GM23338 (cell line): ENCODE measurements around the gene LMO1. TPM values are rescaled to one million over a fixed set of nuclear protein-coding genes. Genes with fewer than 3 reads are reported as not detected.

Source experiments
- ATAC-seq: fragments of 200-7000 bp; cut with Tn5 transposase; 3 replicates; pipeline ENCODE4 v1.9.1; 2020
- DNase-seq: peaks from one replicate; pipeline ENCODE4 v3.0.0-alpha.2; 2015; ENCODE audit warnings: low spot score
- H2AFZ ChIP-seq: fragments of 200-600 bp; sonication (generic); 2 replicates; pipeline ENCODE4 v1.8.0; 2016; ENCODE audit warnings: antibody characterized with exemption, mild to moderate bottlenecking, moderate library complexity
- H3F3A ChIP-seq: fragments of 200-600 bp; sonication (generic); replicated peaks from 2 replicates; pipeline ENCODE4 v1.8.0; 2017; ENCODE audit warnings: antibody characterized with exemption, mixed run types, low read depth
- H3K27ac ChIP-seq: fragments of 200-600 bp; sonication (generic); 2 replicates; pipeline ENCODE4 v1.6.1; 2016; ENCODE audit warnings: low read depth
- H3K27me3 ChIP-seq: fragments of 200-600 bp; sonication (generic); 2 replicates; pipeline ENCODE4 v1.8.0; 2016; ENCODE audit warnings: mild to moderate bottlenecking, mixed run types, moderate library complexity; ENCODE audit not compliant: insufficient read depth
- H3K36me3 ChIP-seq: fragments of 200-600 bp; sonication (generic); 2 replicates; pipeline ENCODE4 v1.8.0; 2016; ENCODE audit warnings: mild to moderate bottlenecking; ENCODE audit not compliant: insufficient read depth
- H3K4me1 ChIP-seq: fragments of 200-600 bp; sonication (generic); 2 replicates; pipeline ENCODE4 v1.8.0; 2016; ENCODE audit warnings: mild to moderate bottlenecking, moderate library complexity; ENCODE audit not compliant: insufficient read depth
- H3K4me2 ChIP-seq: fragments of 200-600 bp; sonication (generic); 2 replicates; pipeline ENCODE4 v1.7.1; 2017; ENCODE audit warnings: mixed run types
- H3K4me3 ChIP-seq: fragments of 200-600 bp; sonication (generic); 2 replicates; pipeline ENCODE4 v1.6.1; 2016; ENCODE audit warnings: mixed run types
- H3K79me2 ChIP-seq: fragments of 200-600 bp; sonication (generic); replicated peaks from 2 replicates; pipeline ENCODE4 v1.8.0; 2017; ENCODE audit warnings: mild to moderate bottlenecking; ENCODE audit not compliant: insufficient read depth
- H3K9me2 ChIP-seq: fragments of 200-600 bp; sonication (generic); 2 replicates; pipeline ENCODE4 v1.8.0; 2017; ENCODE audit not compliant: insufficient read depth
- H4K20me1 ChIP-seq: fragments of 200-600 bp; sonication (generic); replicated peaks from 2 replicates; pipeline ENCODE4 v1.8.0; 2017; ENCODE audit warnings: mild to moderate bottlenecking; ENCODE audit not compliant: insufficient read depth
- H3K27ac Mint-ChIP-seq: 2 replicates; pipeline ENCODE4 v1.8.0; 2020; ENCODE audit warnings: inconsistent platforms, mild to moderate bottlenecking, moderate library complexity, mixed read lengths
- H3K27me3 Mint-ChIP-seq: 3 replicates; pipeline ENCODE4 v1.8.0; 2022; ENCODE audit warnings: low read depth, mild to moderate bottlenecking, moderate library complexity, mixed read lengths, inconsistent platforms; ENCODE audit not compliant: insufficient read depth, poor library complexity
- H3K36me3 Mint-ChIP-seq: 3 replicates; pipeline ENCODE4 v1.8.0; 2021; ENCODE audit warnings: low read depth, mild to moderate bottlenecking, inconsistent platforms, moderate library complexity, mixed read lengths
- H3K4me1 Mint-ChIP-seq: 3 replicates; pipeline ENCODE4 v1.8.0; 2020; ENCODE audit warnings: mild to moderate bottlenecking, inconsistent platforms, mixed read lengths
- H3K4me3 Mint-ChIP-seq: 3 replicates; pipeline ENCODE4 v1.8.0; 2021; ENCODE audit warnings: moderate library complexity, mild to moderate bottlenecking, inconsistent platforms, mixed read lengths
- H3K9me3 Mint-ChIP-seq: 3 replicates; pipeline ENCODE4 v1.8.0; 2020; ENCODE audit warnings: moderate library complexity, mild to moderate bottlenecking, inconsistent platforms, mixed read lengths
- POLR2AphosphoS5 ChIP-seq: IDR thresholded peaks from 2 replicates; pipeline ENCODE4 v1.6.1; 2016; ENCODE audit warnings: antibody characterized with exemption, low read depth
- ZNF331 ChIP-seq: fragments of 250-450 bp; sonication (Bioruptor Pico); IDR thresholded peaks from 2 replicates; pipeline ENCODE4 v1.5.0; 2020; ENCODE audit warnings: low read depth, mild to moderate bottlenecking, moderate library complexity
- polyA plus RNA-seq: library from polyadenylated mRNA; unstranded; fragments of >200 nt; fragmentation: Nextera tagmentation; extraction: Ambion mirVana; gene quantifications from 2 replicates; pipeline ENCODE4 v1.2.1, GENCODE V29; 2016
- total RNA-seq: library from RNA; depleted of rRNA; stranded (reverse); fragments of >200 nt; shearing (Covaris generic); gene quantifications from 2 replicates; pipeline ENCODE4 v1.2.3, GENCODE V29; 2014
- TF ChIP-seq, protein P1 (sequence below): fragments of 250-450 bp; sonication (Bioruptor Pico); IDR thresholded peaks from 2 replicates; pipeline ENCODE4 v1.5.0; 2020; ENCODE audit warnings: mild to moderate bottlenecking, moderate library complexity
- TF ChIP-seq, protein P2 (sequence below), 2 experiments: fragments of 200-600 bp in 1 of 2; sonication (generic) in 1 of 2; conservative IDR thresholded peaks; 2 replicates each; pipeline versions ENCODE4 v1.5.1 to v1.6.1; 2016 to 2017; ENCODE audit warnings: antibody characterized with exemption in 2 of 2, low read depth in 2 of 2, mild to moderate bottlenecking in 2 of 2, moderate library complexity in 1 of 2

LMO1 gene
- total and polyA plus RNA-seq, 2 experiments from 2014 or later = 0.40 TPM; not detected in 1

DNA sequence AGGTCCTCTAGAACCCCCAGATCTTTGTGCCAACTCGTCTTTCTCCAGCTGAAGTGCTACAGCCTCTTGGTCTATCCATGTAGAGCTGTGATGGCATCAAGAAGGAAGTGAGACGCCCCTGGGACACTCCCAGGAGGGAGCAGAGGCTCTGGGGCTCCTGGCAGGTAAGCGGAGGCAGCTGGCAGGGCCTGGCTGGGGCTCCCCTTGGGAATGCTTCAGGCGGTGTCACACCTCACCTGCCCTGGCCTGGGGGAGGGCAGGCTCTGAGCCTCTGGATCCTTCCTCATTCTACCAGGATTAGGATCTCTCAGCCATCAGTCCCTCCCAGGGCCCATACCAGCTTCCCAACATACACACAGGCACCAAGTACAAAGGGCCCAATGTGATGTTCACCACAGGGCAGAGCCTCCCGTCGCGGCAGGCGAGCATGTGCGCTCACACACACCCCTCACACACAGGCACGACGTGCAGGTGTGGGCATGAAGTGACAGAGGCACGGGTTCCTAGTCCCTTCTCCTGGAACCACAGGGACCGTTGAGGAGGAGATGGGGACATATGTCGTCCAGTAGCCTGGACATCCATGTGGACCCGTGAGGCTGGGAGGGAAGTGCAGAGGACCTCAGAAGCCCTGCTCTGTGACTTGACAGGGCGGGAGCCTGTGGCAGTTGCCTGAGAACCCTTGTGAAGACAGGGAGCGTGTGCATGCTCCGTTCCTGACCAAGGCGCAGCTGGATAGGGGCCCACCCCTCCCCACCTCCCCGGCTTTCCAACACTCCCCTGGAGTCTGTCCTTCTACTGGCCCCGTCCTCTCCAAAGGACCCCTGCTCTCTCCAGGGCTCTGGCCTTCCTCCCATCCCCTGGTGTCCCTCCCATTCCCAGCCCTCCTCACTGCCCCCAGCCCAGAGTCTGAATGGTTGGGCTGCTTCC lies 32.5 kb downstream of the LMO1 start (continued):
- TF ChIP-seq, protein P1, sequence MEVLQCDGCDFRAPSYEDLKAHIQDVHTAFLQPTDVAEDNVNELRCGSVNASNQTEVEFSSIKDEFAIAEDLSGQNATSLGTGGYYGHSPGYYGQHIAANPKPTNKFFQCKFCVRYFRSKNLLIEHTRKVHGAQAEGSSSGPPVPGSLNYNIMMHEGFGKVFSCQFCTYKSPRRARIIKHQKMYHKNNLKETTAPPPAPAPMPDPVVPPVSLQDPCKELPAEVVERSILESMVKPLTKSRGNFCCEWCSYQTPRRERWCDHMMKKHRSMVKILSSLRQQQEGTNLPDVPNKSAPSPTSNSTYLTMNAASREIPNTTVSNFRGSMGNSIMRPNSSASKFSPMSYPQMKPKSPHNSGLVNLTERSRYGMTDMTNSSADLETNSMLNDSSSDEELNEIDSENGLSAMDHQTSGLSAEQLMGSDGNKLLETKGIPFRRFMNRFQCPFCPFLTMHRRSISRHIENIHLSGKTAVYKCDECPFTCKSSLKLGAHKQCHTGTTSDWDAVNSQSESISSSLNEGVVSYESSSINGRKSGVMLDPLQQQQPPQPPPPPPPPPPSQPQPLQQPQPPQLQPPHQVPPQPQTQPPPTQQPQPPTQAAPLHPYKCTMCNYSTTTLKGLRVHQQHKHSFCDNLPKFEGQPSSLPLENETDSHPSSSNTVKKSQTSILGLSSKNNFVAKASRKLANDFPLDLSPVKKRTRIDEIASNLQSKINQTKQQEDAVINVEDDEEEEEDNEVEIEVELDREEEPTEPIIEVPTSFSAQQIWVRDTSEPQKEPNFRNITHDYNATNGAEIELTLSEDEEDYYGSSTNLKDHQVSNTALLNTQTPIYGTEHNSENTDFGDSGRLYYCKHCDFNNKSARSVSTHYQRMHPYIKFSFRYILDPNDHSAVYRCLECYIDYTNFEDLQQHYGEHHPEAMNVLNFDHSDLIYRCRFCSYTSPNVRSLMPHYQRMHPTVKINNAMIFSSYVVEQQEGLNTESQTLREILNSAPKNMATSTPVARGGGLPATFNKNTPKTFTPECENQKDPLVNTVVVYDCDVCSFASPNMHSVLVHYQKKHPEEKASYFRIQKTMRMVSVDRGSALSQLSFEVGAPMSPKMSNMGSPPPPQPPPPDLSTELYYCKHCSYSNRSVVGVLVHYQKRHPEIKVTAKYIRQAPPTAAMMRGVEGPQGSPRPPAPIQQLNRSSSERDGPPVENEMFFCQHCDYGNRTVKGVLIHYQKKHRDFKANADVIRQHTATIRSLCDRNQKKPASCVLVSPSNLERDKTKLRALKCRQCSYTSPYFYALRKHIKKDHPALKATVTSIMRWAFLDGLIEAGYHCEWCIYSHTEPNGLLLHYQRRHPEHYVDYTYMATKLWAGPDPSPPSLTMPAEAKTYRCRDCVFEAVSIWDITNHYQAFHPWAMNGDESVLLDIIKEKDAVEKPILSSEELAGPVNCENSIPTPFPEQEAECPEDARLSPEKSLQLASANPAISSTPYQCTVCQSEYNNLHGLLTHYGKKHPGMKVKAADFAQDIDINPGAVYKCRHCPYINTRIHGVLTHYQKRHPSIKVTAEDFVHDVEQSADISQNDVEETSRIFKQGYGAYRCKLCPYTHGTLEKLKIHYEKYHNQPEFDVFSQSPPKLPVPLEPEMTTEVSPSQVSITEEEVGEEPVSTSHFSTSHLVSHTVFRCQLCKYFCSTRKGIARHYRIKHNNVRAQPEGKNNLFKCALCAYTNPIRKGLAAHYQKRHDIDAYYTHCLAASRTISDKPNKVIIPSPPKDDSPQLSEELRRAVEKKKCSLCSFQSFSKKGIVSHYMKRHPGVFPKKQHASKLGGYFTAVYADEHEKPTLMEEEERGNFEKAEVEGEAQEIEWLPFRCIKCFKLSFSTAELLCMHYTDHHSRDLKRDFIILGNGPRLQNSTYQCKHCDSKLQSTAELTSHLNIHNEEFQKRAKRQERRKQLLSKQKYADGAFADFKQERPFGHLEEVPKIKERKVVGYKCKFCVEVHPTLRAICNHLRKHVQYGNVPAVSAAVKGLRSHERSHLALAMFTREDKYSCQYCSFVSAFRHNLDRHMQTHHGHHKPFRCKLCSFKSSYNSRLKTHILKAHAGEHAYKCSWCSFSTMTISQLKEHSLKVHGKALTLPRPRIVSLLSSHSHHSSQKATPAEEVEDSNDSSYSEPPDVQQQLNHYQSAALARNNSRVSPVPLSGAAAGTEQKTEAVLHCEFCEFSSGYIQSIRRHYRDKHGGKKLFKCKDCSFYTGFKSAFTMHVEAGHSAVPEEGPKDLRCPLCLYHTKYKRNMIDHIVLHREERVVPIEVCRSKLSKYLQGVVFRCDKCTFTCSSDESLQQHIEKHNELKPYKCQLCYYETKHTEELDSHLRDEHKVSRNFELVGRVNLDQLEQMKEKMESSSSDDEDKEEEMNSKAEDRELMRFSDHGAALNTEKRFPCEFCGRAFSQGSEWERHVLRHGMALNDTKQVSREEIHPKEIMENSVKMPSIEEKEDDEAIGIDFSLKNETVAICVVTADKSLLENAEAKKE (CRISPR knock-in tag) = no peak
- TF ChIP-seq ZNF331 (CRISPR knock-in tag) = no peak

DNA sequence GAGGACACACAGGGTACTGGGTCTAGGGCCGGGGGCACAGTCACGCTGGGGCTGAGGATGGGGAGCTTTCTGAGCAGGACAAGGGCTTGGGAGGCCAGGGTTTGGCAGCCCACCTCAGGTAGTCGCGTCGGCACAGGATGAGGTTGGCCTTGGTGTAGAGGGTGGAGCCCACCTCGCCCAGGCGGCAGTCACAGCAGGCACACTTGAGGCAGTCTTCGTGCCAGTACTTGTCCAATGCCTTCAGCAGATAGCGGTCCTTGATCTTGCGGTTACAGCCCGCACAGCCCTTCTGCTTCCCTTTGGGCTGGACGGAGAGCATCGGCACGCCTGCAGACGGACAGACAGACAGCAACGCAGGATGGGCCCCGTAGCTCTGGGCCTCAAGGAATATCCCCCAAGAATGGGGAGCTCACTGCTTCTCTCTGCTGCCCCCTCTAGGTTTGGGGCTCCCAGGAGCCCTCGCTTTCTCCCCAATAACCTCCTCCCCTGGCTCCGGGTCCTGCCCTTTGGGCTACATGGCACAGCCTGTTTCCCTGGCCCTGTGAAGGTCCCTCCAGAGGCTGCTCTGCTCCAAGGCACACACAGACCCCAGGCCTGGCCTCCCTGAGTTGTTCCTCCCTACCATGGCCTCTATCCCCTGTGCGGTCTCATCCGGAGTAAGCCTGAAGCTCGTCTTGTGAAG lies 33.4 kb downstream of the LMO1 start:
- Mint-ChIP-seq H3K27me3 (peaks cover 10% of the 10 kb centered on the region), H3K27ac (no peak overlapping the region), H3K4me3 (no peak overlapping the region; the same call in 2 of the 3 replicates), H3K36me3 (no peaks in the 10 kb centered on the region), H3K9me3 (no peaks in the 10 kb centered on the region), H3K4me1 (peaks cover 16% of the 10 kb centered on the region)
- DNase-seq (peak; percentile 48), ATAC-seq (no peak)
- Histone ChIP-seq H3K27ac (no peak overlapping the region), H3K27me3 (no peaks in the 10 kb centered on the region), H2AFZ (no peak overlapping the region), H3K79me2 (no peaks in the 10 kb centered on the region), H3K4me1 (no peaks in the 10 kb centered on the region), H3K4me2 (no peak overlapping the region), H3K9me2 (no peaks in the 10 kb centered on the region), H4K20me1 (no peaks in the 10 kb centered on the region), H3F3A (no peaks in the 10 kb centered on the region), H3K36me3 (no peaks in the 10 kb centered on the region), H3K4me3 (no peak overlapping the region)
- TF ChIP-seq, protein P2, sequence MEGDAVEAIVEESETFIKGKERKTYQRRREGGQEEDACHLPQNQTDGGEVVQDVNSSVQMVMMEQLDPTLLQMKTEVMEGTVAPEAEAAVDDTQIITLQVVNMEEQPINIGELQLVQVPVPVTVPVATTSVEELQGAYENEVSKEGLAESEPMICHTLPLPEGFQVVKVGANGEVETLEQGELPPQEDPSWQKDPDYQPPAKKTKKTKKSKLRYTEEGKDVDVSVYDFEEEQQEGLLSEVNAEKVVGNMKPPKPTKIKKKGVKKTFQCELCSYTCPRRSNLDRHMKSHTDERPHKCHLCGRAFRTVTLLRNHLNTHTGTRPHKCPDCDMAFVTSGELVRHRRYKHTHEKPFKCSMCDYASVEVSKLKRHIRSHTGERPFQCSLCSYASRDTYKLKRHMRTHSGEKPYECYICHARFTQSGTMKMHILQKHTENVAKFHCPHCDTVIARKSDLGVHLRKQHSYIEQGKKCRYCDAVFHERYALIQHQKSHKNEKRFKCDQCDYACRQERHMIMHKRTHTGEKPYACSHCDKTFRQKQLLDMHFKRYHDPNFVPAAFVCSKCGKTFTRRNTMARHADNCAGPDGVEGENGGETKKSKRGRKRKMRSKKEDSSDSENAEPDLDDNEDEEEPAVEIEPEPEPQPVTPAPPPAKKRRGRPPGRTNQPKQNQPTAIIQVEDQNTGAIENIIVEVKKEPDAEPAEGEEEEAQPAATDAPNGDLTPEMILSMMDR (conservative IDR thresholded peaks at IDR 0.05; ENCODE audit: low read depth in 2 of 2) = peak; percentile 25 to 28; a peak in 3 of 4 replicates
- no peak for TF ChIP-seq POLR2AphosphoS5
